ENCODE measurements around the gene KCTD4. TPM values are rescaled to one million over a fixed set of nuclear protein-coding genes. Genes with fewer than 3 reads are reported as not detected.
"Not testable (repeated sequence)": the region's sequence is repeated elsewhere in the genome, so short reads cannot be mapped to it uniquely, and the experiment has no call there.

KCTD4 gene
- total RNA-seq, result not detected
- not detected for polyA plus RNA-seq (2013, experiment 1 of 2)
- not detected for polyA plus RNA-seq (2013, experiment 2 of 2)
- long read RNA-seq, experiment 1, result 0 reads
- long read RNA-seq, experiment 2, result 0 reads
- long read RNA-seq, experiment 3, result 0 reads
- long read RNA-seq, experiment 4, result 0 reads

DNA sequence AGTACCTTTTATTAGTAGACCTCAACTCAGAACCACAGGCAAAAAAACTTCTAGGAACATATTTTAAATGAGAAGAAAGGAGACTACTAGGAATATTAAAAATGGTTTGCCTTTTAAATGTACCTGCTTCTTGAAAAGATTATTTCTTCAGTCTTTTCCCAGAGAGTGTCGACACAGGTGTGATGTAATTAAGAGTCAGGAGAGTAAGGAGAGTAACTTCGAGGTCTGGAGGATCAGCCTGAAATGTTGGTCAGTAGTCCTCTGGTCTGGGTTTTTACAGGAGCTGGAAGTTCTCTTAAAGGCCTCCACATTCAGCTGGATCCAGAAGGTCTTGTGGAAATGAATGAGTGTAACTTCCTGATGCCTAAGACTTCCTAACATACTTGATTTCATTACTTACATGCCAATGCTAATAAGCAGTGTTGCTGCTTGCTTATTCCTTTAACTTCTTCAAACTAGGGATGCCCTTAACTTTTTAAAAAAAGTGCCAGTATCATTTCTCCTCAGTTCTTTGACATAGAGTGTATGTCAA lies at the start of gene KCTD4:
KCTD4 (minus strand) TSS at position 345 of the 532 bp plus-strand sequence. CDS start 6,478 bp downstream, outside the sequence.
- peaks cover 5% of the 10 kb centered on the region for H3K36me3 ChIP-seq (ENCODE audit: control insufficient read depth, insufficient read depth, low read length)
- no peaks in the 10 kb centered on the region for H3K9me3 ChIP-seq (ENCODE audit: control insufficient read depth, low read length)
- 91 to 100% methylated on average over 1 to 2 of the region's 2 CpGs for WGBS, 2 experiments (ENCODE audit: insufficient coverage in 1 of 2, insufficient read length in 1 of 2)
- H3K9me3 Mint-ChIP-seq, result no peaks in the 10 kb centered on the region
- H3K36me3 Mint-ChIP-seq (ENCODE audit: low read depth), result peaks cover 16% of the 10 kb centered on the region
- peaks cover 4% of the 10 kb centered on the region for H3K4me1 ChIP-seq (ENCODE audit: control insufficient read depth, insufficient read depth, low read length)
- H3K27ac ChIP-seq (ENCODE audit: low read depth, low read length), result no peak within 1 kb of the TSS
- TF ChIP-seq, protein P1, sequence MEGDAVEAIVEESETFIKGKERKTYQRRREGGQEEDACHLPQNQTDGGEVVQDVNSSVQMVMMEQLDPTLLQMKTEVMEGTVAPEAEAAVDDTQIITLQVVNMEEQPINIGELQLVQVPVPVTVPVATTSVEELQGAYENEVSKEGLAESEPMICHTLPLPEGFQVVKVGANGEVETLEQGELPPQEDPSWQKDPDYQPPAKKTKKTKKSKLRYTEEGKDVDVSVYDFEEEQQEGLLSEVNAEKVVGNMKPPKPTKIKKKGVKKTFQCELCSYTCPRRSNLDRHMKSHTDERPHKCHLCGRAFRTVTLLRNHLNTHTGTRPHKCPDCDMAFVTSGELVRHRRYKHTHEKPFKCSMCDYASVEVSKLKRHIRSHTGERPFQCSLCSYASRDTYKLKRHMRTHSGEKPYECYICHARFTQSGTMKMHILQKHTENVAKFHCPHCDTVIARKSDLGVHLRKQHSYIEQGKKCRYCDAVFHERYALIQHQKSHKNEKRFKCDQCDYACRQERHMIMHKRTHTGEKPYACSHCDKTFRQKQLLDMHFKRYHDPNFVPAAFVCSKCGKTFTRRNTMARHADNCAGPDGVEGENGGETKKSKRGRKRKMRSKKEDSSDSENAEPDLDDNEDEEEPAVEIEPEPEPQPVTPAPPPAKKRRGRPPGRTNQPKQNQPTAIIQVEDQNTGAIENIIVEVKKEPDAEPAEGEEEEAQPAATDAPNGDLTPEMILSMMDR (conservative IDR thresholded peaks at IDR 0.05), result no peak
- no peak within 1 kb of the TSS for H3K4me3 ChIP-seq (ENCODE audit: low read length)
- H3K27ac Mint-ChIP-seq, result no peak within 1 kb of the TSS
- no peak within 1 kb of the TSS for H3K9ac ChIP-seq (ENCODE audit: extremely low read depth, low read length, poor library complexity, severe bottlenecking)
- no peak within 1 kb of the TSS for H3K4me3 Mint-ChIP-seq
- H3K4me1 Mint-ChIP-seq, result peaks cover 11% of the 10 kb centered on the region
- H3K27me3 ChIP-seq (ENCODE audit: control insufficient read depth, insufficient read depth, low read length, poor library complexity, severe bottlenecking), result no peaks in the 10 kb centered on the region
- H3K27me3 Mint-ChIP-seq (ENCODE audit: insufficient read depth), result no peaks in the 10 kb centered on the region
- DNase-seq, result no peak

DNA sequence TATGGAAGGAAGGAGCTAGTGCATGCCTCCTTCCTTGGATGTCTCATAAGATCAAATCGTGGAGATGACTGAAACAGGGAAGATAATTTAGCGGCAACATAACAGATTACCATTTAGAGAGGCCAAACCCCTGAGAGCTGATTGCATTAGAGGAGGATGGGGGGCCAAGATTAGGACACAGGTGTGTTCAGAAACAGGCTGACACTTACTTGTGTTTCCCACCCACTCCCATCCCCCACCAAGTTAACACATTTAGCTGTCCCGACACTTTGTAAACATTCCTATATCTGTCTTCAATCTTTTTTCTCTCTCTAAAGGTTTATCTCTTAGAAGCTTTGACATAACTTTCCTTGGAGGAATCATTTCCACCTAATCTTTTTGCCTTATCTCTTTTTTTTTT lies 48.8 kb upstream of the KCTD4 start:
- H3K4me3 Mint-ChIP-seq, result no peak overlapping the region
- 40 to 77% methylated on average over 3 of the region's 3 CpGs for WGBS, 2 experiments (ENCODE audit: insufficient coverage in 1 of 2, insufficient read length in 1 of 2)

DNA sequence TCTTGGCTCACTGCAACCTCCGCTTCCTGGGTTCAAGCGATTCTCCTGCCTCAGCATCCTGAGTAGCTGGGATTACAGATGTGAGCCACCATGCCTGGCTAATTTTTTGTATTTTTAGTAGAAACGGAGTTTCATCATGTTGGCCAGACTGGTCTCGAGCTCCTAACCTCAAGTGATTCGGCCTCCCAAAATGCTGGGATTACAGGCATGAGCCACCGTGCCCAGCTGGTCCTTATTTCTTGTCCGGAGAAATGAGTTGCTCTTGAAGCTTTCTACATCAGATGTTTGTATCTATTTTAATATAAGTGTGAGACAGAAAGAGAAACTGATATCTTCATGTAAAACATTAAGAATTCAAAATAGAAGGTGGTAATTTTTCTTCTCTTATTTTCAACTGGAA lies 43.9 kb upstream of the KCTD4 start:
- not testable (repeated sequence) for H3K27me3 ChIP-seq (ENCODE audit: control insufficient read depth, insufficient read depth, low read length, poor library complexity, severe bottlenecking); H3K27ac Mint-ChIP-seq; H3K36me3 ChIP-seq (ENCODE audit: control insufficient read depth, insufficient read depth, low read length); H3K36me3 Mint-ChIP-seq (ENCODE audit: low read depth); H3K9ac ChIP-seq (ENCODE audit: extremely low read depth, low read length, poor library complexity, severe bottlenecking); H3K4me3 ChIP-seq (ENCODE audit: low read length); H3K27me3 Mint-ChIP-seq (ENCODE audit: insufficient read depth); H3K9me3 Mint-ChIP-seq; H3K9me3 ChIP-seq (ENCODE audit: control insufficient read depth, low read length); H3K4me1 ChIP-seq (ENCODE audit: control insufficient read depth, insufficient read depth, low read length); H3K4me3 Mint-ChIP-seq; H3K27ac ChIP-seq (ENCODE audit: low read depth, low read length); DNase-seq
- WGBS, 2 experiments (ENCODE audit: insufficient coverage in 1 of 2, insufficient read length in 1 of 2), result 95 to 100% methylated on average over 3 to 6 of the region's 7 CpGs
- peaks cover 21% of the 10 kb centered on the region for H3K4me1 Mint-ChIP-seq

More for the DNA sequence above, 48.8 kb upstream of the KCTD4 start:
- peaks cover 14% of the 10 kb centered on the region for H3K4me1 Mint-ChIP-seq
- H3K36me3 Mint-ChIP-seq (ENCODE audit: low read depth), result peaks cover 17% of the 10 kb centered on the region
- H3K27ac ChIP-seq (ENCODE audit: low read depth, low read length), result no peak overlapping the region
- no peak overlapping the region for H3K9ac ChIP-seq (ENCODE audit: extremely low read depth, low read length, poor library complexity, severe bottlenecking)
- H3K9me3 ChIP-seq (ENCODE audit: control insufficient read depth, low read length), result no peaks in the 10 kb centered on the region
- no peak overlapping the region for H3K4me3 ChIP-seq (ENCODE audit: low read length)
- DNase-seq, result peak; percentile 58
- no peaks in the 10 kb centered on the region for H3K27me3 Mint-ChIP-seq (ENCODE audit: insufficient read depth)
- peaks cover 9% of the 10 kb centered on the region for H3K36me3 ChIP-seq (ENCODE audit: control insufficient read depth, insufficient read depth, low read length)
- TF ChIP-seq, protein P1 (conservative IDR thresholded peaks at IDR 0.05), result no peak
- H3K9me3 Mint-ChIP-seq, result peaks cover 6% of the 10 kb centered on the region
- H3K4me1 ChIP-seq (ENCODE audit: control insufficient read depth, insufficient read depth, low read length), result peaks cover 13% of the 10 kb centered on the region
- no peak overlapping the region for H3K27ac Mint-ChIP-seq
- H3K27me3 ChIP-seq (ENCODE audit: control insufficient read depth, insufficient read depth, low read length, poor library complexity, severe bottlenecking), result no peaks in the 10 kb centered on the region
